Measurements from ENCODE around the gene GALNT10.

GALNT10 gene

GRCh38 chr5:154249826-154250225 is 59.3 kb downstream of the GALNT10 start:
- DNase-seq (ENCODE audit: low read depth in 1 of 2, low spot score in 1 of 2), result no peak
- TF ChIP-seq SPI1 (IDR thresholded peaks at IDR 0.05; ENCODE audit: borderline replicate concordance, low read depth), result no peak
- TF ChIP-seq REST (IDR thresholded peaks at IDR 0.05; ENCODE audit: insufficient replicate concordance, low read depth), result no peak
- no peak for TF ChIP-seq CTCF (IDR thresholded peaks at IDR 0.05; ENCODE audit: insufficient read depth, low read length)
- no peak for TF ChIP-seq POLR2AphosphoS5 (IDR thresholded peaks at IDR 0.05; ENCODE audit: low read depth)
- TF ChIP-seq GABPA (IDR thresholded peaks at IDR 0.05; ENCODE audit: low read depth), result no peak
- no peaks in the 10 kb centered on the region for H3K27me3 ChIP-seq (ENCODE audit: insufficient read depth, poor library complexity, severe bottlenecking)

GRCh38 chr5:154251529-154251928 is 61.0 kb downstream of the GALNT10 start:
- DNase-seq (ENCODE audit: low read depth in 1 of 2, low spot score in 1 of 2), result no peak
- no peak for TF ChIP-seq POLR2AphosphoS5 (IDR thresholded peaks at IDR 0.05; ENCODE audit: low read depth)
- no peak for TF ChIP-seq CTCF (IDR thresholded peaks at IDR 0.05; ENCODE audit: insufficient read depth, low read length)
- TF ChIP-seq SPI1 (IDR thresholded peaks at IDR 0.05; ENCODE audit: borderline replicate concordance, low read depth), result no peak
- TF ChIP-seq REST (IDR thresholded peaks at IDR 0.05; ENCODE audit: insufficient replicate concordance, low read depth), result no peak
- no peak for TF ChIP-seq GABPA (IDR thresholded peaks at IDR 0.05; ENCODE audit: low read depth)
- Histone ChIP-seq H3K27me3 (ENCODE audit: insufficient read depth, poor library complexity, severe bottlenecking) (no peaks in the 10 kb centered on the region), H3K27ac (replicated peaks) (no peak overlapping the region), H3K4me3 (replicated peaks; ENCODE audit: insufficient read depth, low read length) (no peak overlapping the region)

More at GRCh38 chr5:154249826-154250225, 59.3 kb downstream of the GALNT10 start:
- Histone ChIP-seq H3K4me3 (replicated peaks; ENCODE audit: insufficient read depth, low read length) (no peak overlapping the region), H3K27ac (replicated peaks) (no peak overlapping the region)

- DNase-seq (ENCODE audit: low read depth in 1 of 2, low spot score in 1 of 2), result no peak
- Histone ChIP-seq H3K27ac (replicated peaks) (no peak overlapping the region), H3K4me3 (replicated peaks; ENCODE audit: insufficient read depth, low read length) (no peak overlapping the region), H3K27me3 (ENCODE audit: insufficient read depth, poor library complexity, severe bottlenecking) (no peaks in the 10 kb centered on the region)
- TF ChIP-seq REST (IDR thresholded peaks at IDR 0.05; ENCODE audit: insufficient replicate concordance, low read depth), result no peak
- no peak for TF ChIP-seq SPI1 (IDR thresholded peaks at IDR 0.05; ENCODE audit: borderline replicate concordance, low read depth)
- TF ChIP-seq CTCF (IDR thresholded peaks at IDR 0.05; ENCODE audit: insufficient read depth, low read length), result no peak
- TF ChIP-seq GABPA (IDR thresholded peaks at IDR 0.05; ENCODE audit: low read depth), result no peak
- no peak for TF ChIP-seq POLR2AphosphoS5 (IDR thresholded peaks at IDR 0.05; ENCODE audit: low read depth)
Measured at GRCh38 chr5:154253807-154254206, 63.3 kb downstream of the GALNT10 start.

All from HL-60 (cell line).